GM21576 (cell line): ENCODE measurements around the gene RBM20.

Experiments used
- ATAC-seq: cut with Tn5 transposase; IDR thresholded peaks from one replicate; pipeline ENCODE4 v1.9.1; 2021; ENCODE audit warnings: mild to moderate bottlenecking, moderate library complexity; ENCODE audit not compliant: unreplicated experiment

Gene RBM20

DNA sequence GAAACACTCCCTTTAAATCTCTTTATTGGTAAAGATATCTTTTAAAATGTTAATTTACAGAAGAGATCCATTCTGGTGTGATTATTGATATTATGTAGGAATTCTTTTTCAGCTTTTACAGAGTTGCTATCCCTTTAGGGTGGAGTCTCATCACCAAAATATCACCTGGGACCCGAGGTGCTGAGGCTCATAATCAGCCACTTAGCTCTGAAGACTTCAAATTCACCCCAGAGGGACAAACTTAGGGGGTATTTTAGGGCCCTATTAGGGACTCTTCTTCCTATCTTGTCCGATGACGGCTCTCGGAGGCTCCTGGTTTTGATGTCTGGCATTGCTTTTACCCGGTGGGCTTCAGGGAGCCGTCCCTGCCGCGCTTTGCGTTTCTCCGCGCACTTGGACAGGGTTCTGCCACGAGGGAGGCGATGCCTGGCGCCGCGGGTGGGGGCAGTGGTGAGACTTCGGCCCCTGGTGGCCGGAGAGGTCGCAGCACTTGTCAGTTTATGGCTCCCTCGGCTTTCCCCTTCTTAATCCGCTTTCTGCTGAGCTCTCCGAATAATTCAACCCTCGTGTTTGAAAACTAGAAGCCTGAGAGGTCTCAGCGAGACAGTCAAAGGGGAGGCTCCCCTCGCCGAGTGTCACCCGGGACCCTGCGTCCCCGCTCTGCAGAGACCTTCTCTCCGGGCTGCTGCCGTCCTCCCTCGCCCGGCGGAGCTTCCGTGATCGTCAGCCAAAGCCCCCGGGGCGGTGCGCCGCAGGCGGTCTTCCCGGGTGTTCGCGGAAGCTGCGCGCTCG is 27.8 kb downstream of the RBM20 start:
- peak; percentile 99 for ATAC-seq

DNA sequence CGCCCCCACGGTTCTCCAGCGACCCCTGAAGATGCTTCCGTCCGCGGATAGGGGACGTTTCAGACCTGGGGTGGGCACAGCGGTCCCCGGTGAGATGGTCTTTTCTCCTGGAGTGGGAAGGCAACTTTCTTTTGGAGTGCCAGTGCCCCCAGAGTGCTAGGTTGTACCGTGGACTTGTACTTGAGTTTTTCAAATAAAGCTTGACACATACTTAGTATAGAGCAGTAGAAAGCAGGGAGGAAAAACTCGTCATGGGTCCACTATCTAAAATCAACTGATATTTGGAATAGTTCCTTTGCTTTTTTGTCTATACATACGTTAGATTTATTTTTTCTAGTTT is 28.4 kb downstream of the RBM20 start:
- peak; percentile 29 for ATAC-seq

DNA sequence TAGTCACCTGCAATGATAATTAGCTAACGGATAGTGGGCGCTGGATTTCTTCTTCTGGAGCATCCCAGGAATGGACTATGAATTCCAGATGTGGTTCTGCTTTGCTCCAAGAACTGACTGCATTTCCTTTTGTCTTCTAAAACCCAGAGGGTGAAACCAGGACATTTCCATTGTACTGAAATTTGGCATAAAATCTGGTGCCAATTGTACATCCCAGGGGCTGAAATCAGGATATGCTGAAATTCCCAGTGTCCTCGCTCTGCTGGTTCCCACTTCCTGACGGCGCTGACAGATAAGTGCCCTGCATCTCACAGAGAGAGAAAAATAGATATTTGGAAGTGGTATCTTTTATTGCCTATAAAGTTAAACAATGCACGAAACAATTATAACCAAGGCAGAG is 31.9 kb downstream of the RBM20 start:
- no peak for ATAC-seq

- no peak for ATAC-seq
These were observed 35.5 kb downstream of the RBM20 start for GRCh38 chr10:110679486-110680272.

GRCh38 chr10:110680273-110681020 is 36.3 kb downstream of the RBM20 start:
- ATAC-seq, result no peak

GRCh38 chr10:110681023-110681681 is 37.0 kb downstream of the RBM20 start:
- no peak for ATAC-seq

DNA sequence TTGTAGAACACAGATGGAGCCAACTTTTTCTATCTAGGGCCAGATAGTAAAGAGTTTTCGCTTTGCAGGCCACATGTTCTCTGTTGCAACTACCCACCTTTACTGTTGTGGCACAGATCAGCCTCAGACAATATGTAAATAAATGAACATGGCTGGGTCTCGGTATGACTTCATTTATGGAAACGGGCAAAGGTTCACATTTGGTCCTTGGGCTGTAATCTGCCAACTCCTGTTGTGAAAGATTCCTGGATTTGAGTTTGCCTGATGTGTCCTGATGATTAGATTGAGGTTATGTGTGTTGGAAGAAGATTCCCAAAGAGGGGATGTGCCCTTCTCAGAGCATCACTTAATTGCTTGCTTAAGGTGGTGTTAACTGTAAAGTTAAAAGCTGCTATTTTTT is 38.2 kb downstream of the RBM20 start:
- ATAC-seq, result no peak

GRCh38 chr10:110684800-110685446 is 40.8 kb downstream of the RBM20 start:
- no peak for ATAC-seq

- no peak for ATAC-seq
These were observed 41.9 kb downstream of the RBM20 start for GRCh38 chr10:110686047-110686446.

- ATAC-seq, result no peak
These were observed 42.8 kb downstream of the RBM20 start for GRCh38 chr10:110686949-110687348.

GRCh38 chr10:110687400-110687799 is 43.3 kb downstream of the RBM20 start:
- no peak for ATAC-seq

DNA sequence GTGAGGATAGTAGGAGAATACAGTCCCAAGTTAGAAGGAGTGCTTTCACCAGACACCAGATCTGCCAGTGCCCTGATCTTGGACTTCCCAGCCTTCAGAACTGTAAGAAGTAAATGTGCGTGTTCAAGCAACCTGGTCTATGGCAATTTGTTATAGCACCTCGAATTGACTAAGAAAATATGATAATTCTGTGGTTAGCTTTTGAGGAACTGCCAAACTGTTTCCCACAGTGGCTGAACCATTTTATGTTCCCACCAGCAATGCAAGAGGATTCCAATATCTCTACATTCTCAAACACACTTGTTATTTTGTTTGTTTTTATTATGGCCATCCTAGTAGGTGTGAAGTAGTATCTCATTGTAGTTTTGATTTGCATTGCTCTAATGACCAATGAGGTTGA is 47.0 kb downstream of the RBM20 start:
- ATAC-seq, result no peak

- ATAC-seq, result no peak
These were observed 50.1 kb downstream of the RBM20 start for GRCh38 chr10:110694263-110694662.

DNA sequence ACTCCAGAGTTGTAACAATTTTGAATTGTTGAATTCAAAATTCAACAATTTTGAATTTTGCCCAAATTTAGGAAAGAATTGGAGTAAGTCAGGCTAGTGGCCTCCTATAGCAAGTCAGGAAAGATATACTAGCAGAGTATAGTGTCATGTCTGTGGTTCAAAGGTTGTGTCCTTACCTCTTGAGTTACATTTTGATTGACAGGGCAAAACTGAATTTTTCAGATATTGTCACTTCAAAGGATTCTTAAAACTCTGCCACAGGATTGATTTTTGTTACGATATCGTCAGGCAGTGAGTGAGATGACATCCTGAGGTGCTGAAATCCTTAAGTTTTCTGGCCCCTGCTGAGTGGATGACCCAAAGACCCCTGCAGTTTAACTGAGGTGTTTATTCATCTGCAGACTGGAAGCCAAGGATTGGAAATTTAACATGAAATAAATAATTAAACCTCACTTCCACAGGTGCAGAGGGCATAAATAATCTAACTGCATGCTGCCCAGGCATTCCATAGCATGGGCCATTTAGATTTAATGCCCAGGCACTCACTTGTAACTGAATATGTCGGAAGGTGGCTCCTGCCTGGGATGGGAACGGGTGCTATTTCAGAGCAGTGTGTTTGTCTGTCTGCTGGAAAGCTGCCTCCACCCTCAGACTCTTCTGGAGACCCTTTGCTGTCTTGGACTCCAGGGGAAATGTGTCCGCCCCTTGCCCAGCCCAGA is 50.8 kb downstream of the RBM20 start:
- no peak for ATAC-seq

DNA sequence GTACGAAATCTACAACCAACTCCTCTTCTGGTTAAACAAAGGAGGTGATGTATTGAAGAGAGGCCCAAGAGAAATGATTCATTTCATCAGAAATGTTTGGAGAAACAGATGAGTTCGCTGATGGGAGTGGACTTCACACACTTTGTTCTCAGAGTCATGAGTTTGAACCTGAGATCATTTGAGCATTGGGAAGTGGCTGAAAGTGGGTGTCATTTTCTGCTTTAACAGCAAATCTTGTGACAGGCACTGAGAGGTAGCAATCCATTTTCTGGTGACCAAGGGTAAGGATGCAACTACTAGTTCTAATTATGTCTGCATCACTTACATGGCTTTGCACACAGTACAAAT is 51.4 kb downstream of the RBM20 start:
- ATAC-seq, result no peak

GRCh38 chr10:110696436-110696835 is 52.3 kb downstream of the RBM20 start:
- ATAC-seq, result no peak

GRCh38 chr10:110698340-110698739 is 54.2 kb downstream of the RBM20 start:
- no peak for ATAC-seq

DNA sequence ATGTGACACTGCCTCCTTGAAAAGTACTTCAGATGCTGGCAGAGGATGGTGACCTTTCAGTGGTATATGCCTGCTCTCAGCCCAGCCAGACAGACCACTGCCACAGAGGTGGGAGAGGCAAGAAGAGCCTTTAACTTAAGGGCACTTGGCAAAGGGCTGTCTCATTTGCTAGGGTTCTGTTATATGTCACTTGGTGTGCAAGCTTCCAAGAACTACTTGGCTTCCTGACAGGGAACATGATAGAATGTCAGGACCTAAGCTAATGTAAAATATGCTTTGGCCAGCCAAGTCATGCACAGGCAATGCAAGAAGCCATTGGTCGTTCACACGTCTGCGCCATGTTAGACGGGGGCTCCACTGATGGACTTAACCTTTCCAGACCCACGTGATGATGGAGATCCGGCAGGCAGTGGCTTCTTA is 54.7 kb downstream of the RBM20 start:
- no peak for ATAC-seq

DNA sequence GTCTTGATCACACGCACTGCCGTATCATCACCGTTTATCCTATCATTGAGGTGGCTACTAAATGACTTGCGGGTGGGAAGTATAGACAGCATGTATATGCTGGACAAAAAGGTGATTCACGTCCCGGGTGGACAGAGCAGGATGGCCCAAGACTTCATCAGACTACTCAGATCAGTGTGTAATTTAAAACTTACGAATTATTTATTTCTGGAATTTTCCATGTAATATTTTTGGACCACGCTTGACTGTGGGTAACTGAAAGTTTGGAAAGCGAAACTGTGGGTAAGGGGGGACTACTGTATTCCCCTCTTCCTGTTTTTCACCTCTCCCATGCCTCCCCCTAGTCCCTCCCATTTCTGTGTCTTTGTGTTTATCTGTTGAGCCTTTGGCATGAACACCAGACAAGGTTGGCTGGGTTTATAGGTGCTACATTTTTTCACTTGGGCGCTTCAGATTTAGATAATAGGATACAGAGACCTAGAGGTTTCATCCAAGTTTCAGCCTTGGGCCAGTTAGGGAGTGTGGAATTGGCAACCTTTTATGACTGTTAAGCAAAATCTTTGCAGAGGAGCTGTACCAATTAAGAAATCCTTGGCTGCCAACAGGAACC is 55.8 kb downstream of the RBM20 start:
- no peak for ATAC-seq
